Naive thymus-derived CD4-positive, alpha-beta T cell (primary cell): Measurements from ENCODE around the gene STAP2. TPM values are rescaled to one million over a fixed set of nuclear protein-coding genes. Genes with fewer than 3 reads are reported as not detected.
"Not testable (repeated sequence)": the region's sequence is repeated elsewhere in the genome, so short reads cannot be mapped to it uniquely, and the experiment has no call there.

Experiments
- ATAC-seq: fragments of 150-1000 bp; cut with Tn5 transposase; 2 replicates; pipeline ENCODE4 v1.10.0; 2021; ENCODE audit warnings: mild to moderate bottlenecking, moderate library complexity
- CTCF ChIA-PET: fragments of 350-600 bp; sonication (Branson Sonifier 250); formaldehyde crosslinking; loops from one replicate; lab custom pipeline; 2021; ENCODE audit warnings: antibody characterized with exemption; lab: Charles Lee
- POLR2A ChIA-PET: fragments of 350-600 bp; sonication (Branson Sonifier 250); formaldehyde crosslinking; loops from one replicate; lab custom pipeline; 2021; ENCODE audit warnings: antibody characterized with exemption, inconsistent platforms; lab: Charles Lee
- DNase-seq, 9 donors: peaks; one replicate each; pipeline versions ENCODE4 v3.0.0 to v3.0.0-alpha.2; 2020 to 2022; ENCODE audit warnings: mixed read lengths in 1 of 9
- H3K27ac ChIP-seq: one replicate; pipeline ENCODE4 v1.7.0; 2013; ENCODE audit warnings: mild to moderate bottlenecking, low read depth, low read length, moderate library complexity
- H3K27me3 ChIP-seq, 2 donors: one replicate each; pipeline ENCODE4 v1.7.0; 2013; ENCODE audit warnings: low read length in 2 of 2, mild to moderate bottlenecking in 2 of 2, moderate library complexity in 2 of 2; ENCODE audit not compliant: control insufficient read depth in 2 of 2, insufficient read depth in 2 of 2
- H3K36me3 ChIP-seq, 3 experiments: 1 replicate in 2 of 3; 2 replicates in 1 of 3; pipeline ENCODE4 v1.7.0; 2013; ENCODE audit warnings: low read length in 3 of 3, mild to moderate bottlenecking in 3 of 3, moderate library complexity in 1 of 3; ENCODE audit not compliant: insufficient read depth in 3 of 3, control insufficient read depth in 2 of 3
- H3K4me1 ChIP-seq, 2 donors: one replicate each; pipeline ENCODE4 v1.7.0; 2013; ENCODE audit warnings: low read length in 2 of 2, mild to moderate bottlenecking in 2 of 2, moderate library complexity in 1 of 2; ENCODE audit not compliant: control insufficient read depth in 2 of 2, insufficient read depth in 2 of 2
- H3K4me3 ChIP-seq: 2 replicates; pipeline ENCODE4 v1.7.0; 2013; ENCODE audit warnings: mild to moderate bottlenecking, low read length
- H3K9me3 ChIP-seq, 3 experiments: 1 replicate in 2 of 3; 2 replicates in 1 of 3; pipeline ENCODE4 v1.7.0; 2013; ENCODE audit warnings: low read length in 3 of 3; ENCODE audit not compliant: control insufficient read depth in 2 of 3
- H3K27ac Mint-ChIP-seq, 9 donors: one replicate each; pipeline ENCODE4 v1.8.0; 2020 to 2022; ENCODE audit warnings: mixed read lengths in 9 of 9, mild to moderate bottlenecking in 8 of 9, moderate library complexity in 5 of 9, inconsistent platforms in 2 of 9
- H3K27me3 Mint-ChIP-seq, 5 donors: one replicate each; pipeline ENCODE4 v1.8.0; 2021 to 2022; ENCODE audit warnings: mixed read lengths in 5 of 5, mild to moderate bottlenecking in 1 of 5
- H3K36me3 Mint-ChIP-seq, 5 donors: one replicate each; pipeline ENCODE4 v1.8.0; 2020 to 2022; ENCODE audit warnings: mixed read lengths in 5 of 5, mild to moderate bottlenecking in 3 of 5, inconsistent platforms in 1 of 5
- H3K4me1 Mint-ChIP-seq, 7 donors: one replicate each; pipeline ENCODE4 v1.8.0; 2020 to 2022; ENCODE audit warnings: mixed read lengths in 7 of 7, mild to moderate bottlenecking in 3 of 7, inconsistent platforms in 1 of 7
- H3K4me3 Mint-ChIP-seq, 10 donors: one replicate each; pipeline ENCODE4 v1.8.0; 2020 to 2022; ENCODE audit warnings: mild to moderate bottlenecking in 10 of 10, mixed read lengths in 10 of 10, moderate library complexity in 6 of 10, inconsistent platforms in 2 of 10
- H3K9me3 Mint-ChIP-seq, 11 donors: one replicate each; pipeline ENCODE4 v1.8.0; 2020 to 2022; ENCODE audit warnings: mixed read lengths in 11 of 11, mild to moderate bottlenecking in 4 of 11, inconsistent platforms in 1 of 11, moderate library complexity in 1 of 11
- intact Hi-C, 2 donors: fragments of 100-400 bp; cut with micrococcal nuclease; formaldehyde crosslinking; loops; one replicate each; pipeline ENCODE4 v1.15.1; 2023
- polyA plus RNA-seq, 2 donors: library from polyadenylated mRNA; unstranded; fragments of 300-500 nt; fragmentation: Illumina TruSeq; gene quantifications; one replicate each; pipeline ENCODE4 v1.2.3, GENCODE V29; 2021
- total RNA-seq, 6 experiments: library from RNA in 5 of 6; stranded (reverse) in 5 of 6; gene quantifications; 1 replicate in 5 of 6; 2 replicates in 1 of 6; pipeline ENCODE4 v1.2.3 and lab custom pipeline; 2021 to 2026

Gene STAP2
- total and polyA plus RNA-seq, 7 experiments from 2014 or later, result 2.4 to 11.8 (median 4.5) TPM

- DNase-seq (no peak), ATAC-seq (no peak)
- intact Hi-C loops, result no loop called here
- Mint-ChIP-seq H3K27me3 (peaks cover 4 to 38% (median 10%) of the 10 kb centered on the region in 5 donors), H3K36me3 (peaks cover 0 to 1% (median 0%) of the 10 kb centered on the region in 5 donors), H3K4me3 (no peak overlapping the region), H3K9me3 (no peaks in the 10 kb centered on the region), H3K27ac (no peak overlapping the region), H3K4me1 (peaks cover 0 to 7% (median 2%) of the 10 kb centered on the region in 7 donors)
- H3K27ac ChIP-seq, result no peak overlapping the region
- no peak overlapping the region for H3K4me3 ChIP-seq
- peaks cover 0 to 2% (median 0%) of the 10 kb centered on the region in 3 experiments for H3K36me3 ChIP-seq
- ChIA-PET POLR2A (no interaction called here), CTCF (interaction anchor here (0.7 to 1.7 kb wide), 3 partner anchors 9 to 77 kb away, joined by 3 to 4 read pairs (median 3); no protein-coding TSS in a partner anchor)
- peaks cover 0 to 7% of the 10 kb centered on the region in 2 donors for H3K27me3 ChIP-seq
- H3K9me3 ChIP-seq, result no peaks in the 10 kb centered on the region
- peaks cover 0 to 10% of the 10 kb centered on the region in 2 donors for H3K4me1 ChIP-seq
Observed at GRCh38 chr19:4277191-4277696, 61.4 kb downstream of the STAP2 start.

- peaks cover 0 to 11% (median 3%) of the 10 kb centered on the region in 5 donors for H3K36me3 Mint-ChIP-seq
- H3K9me3 Mint-ChIP-seq, H3K27me3 ChIP-seq, H3K27ac ChIP-seq, H3K27ac Mint-ChIP-seq, intact Hi-C loops, H3K4me3 Mint-ChIP-seq, H3K4me3 ChIP-seq, DNase-seq, POLR2A ChIA-PET, H3K4me1 Mint-ChIP-seq, H3K9me3 ChIP-seq, ATAC-seq, H3K4me1 ChIP-seq: not testable (repeated sequence)
- CTCF ChIA-PET, result interaction anchor here (0.6 to 1.2 kb wide), 4 partner anchors 20 to 82 kb away, joined by 3 to 7 read pairs (median 4); no protein-coding TSS in a partner anchor
- H3K36me3 ChIP-seq, result peaks cover 0 to 23% (median 0%) of the 10 kb centered on the region in 3 experiments
- H3K27me3 Mint-ChIP-seq, result peaks cover 0 to 18% (median 0%) of the 10 kb centered on the region in 5 donors
Observed at GRCh38 chr19:4274321-4274686, 64.3 kb downstream of the STAP2 start.

Other genes starting within 250 kb of the STAP2 start
- gene MAP2K2, start 214.7 kb downstream of the STAP2 start, total RNA-seq, result 100 to 1,000 TPM in 4 of 5 experiments, 10 to 100 TPM in 1; 87.4 to 162 (median 123) TPM
- 10 to 100 TPM; 40.5 to 93.6 TPM for gene MAP2K2, start 214.7 kb downstream of the STAP2 start, polyA plus RNA-seq
- not detected for gene CREB3L3, start 185.2 kb downstream of the STAP2 start, total RNA-seq
- gene CREB3L3, start 185.2 kb downstream of the STAP2 start, polyA plus RNA-seq, result not detected
- 10 to 100 TPM; 20.0 to 41.2 (median 26.0) TPM for gene SIRT6, start 156.3 kb downstream of the STAP2 start, total RNA-seq
- 1 to 10 TPM; 1.1 to 3.9 TPM for gene SIRT6, start 156.3 kb downstream of the STAP2 start, polyA plus RNA-seq
- gene ANKRD24, start 156.1 kb downstream of the STAP2 start, total RNA-seq, result 1 to 10 TPM in 4 of 5 experiments, under 1 TPM in 1; 0.75 to 2.8 (median 2.4) TPM
- gene ANKRD24, start 156.1 kb downstream of the STAP2 start, polyA plus RNA-seq, result under 1 TPM in 1 of 2 donors, not detected in 1; 0.17 TPM
- gene EBI3, start 109.3 kb downstream of the STAP2 start, total RNA-seq, result 1 to 10 TPM in 1 of 5 experiments, under 1 TPM in 1, not detected in 3; 0.44 to 8.8 TPM
- not detected for gene EBI3, start 109.3 kb downstream of the STAP2 start, polyA plus RNA-seq
- 10 to 100 TPM; 28.5 to 42.1 (median 31.9) TPM for gene YJU2, start 91.7 kb downstream of the STAP2 start, total RNA-seq
- 10 to 100 TPM; 24.4 to 44.7 TPM for gene YJU2, start 91.7 kb downstream of the STAP2 start, polyA plus RNA-seq
- gene SHD, start 59.6 kb downstream of the STAP2 start, total RNA-seq, result 1 to 10 TPM in 1 of 5 experiments, not detected in 4; 2.3 TPM
- not detected for gene SHD, start 59.6 kb downstream of the STAP2 start, polyA plus RNA-seq
- 10 to 100 TPM; 22.3 to 50.5 (median 40.0) TPM for gene TMIGD2, start 36.4 kb downstream of the STAP2 start, total RNA-seq
- gene TMIGD2, start 36.4 kb downstream of the STAP2 start, polyA plus RNA-seq, result 100 to 1,000 TPM in 1 of 2 donors, 10 to 100 TPM in 1; 99.4 to 107 TPM
- 10 to 100 TPM in 1 of 5 experiments, 1 to 10 TPM in 4; 1.8 to 18.9 (median 3.4) TPM for gene FSD1, start 34.2 kb downstream of the STAP2 start, total RNA-seq
- 1 to 10 TPM in 1 of 2 donors, under 1 TPM in 1; 0.95 to 2.0 TPM for gene FSD1, start 34.2 kb downstream of the STAP2 start, polyA plus RNA-seq
- 10 to 100 TPM in 4 of 5 experiments, 1 to 10 TPM in 1; 9.5 to 24.4 (median 20.0) TPM for gene MPND, start 4.7 kb upstream of the STAP2 start, total RNA-seq
- 1 to 10 TPM; 4.0 to 6.7 TPM for gene MPND, start 4.7 kb upstream of the STAP2 start, polyA plus RNA-seq
- gene SH3GL1, start 61.7 kb upstream of the STAP2 start, total RNA-seq, result 10 to 100 TPM; 37.1 to 77.0 (median 38.6) TPM
- gene SH3GL1, start 61.7 kb upstream of the STAP2 start, polyA plus RNA-seq, result 10 to 100 TPM; 11.9 to 22.8 TPM
- gene CHAF1A, start 63.8 kb upstream of the STAP2 start, total RNA-seq, result 10 to 100 TPM; 10.1 to 71.2 (median 14.1) TPM
- 1 to 10 TPM; 3.2 to 5.5 TPM for gene CHAF1A, start 63.8 kb upstream of the STAP2 start, polyA plus RNA-seq
- 10 to 100 TPM; 49.2 to 68.6 (median 53.1) TPM for gene UBXN6, start 119.0 kb upstream of the STAP2 start, total RNA-seq
- gene UBXN6, start 119.0 kb upstream of the STAP2 start, polyA plus RNA-seq, result 1 to 10 TPM; 5.4 to 7.9 TPM
- 10 to 100 TPM; 25.9 to 64.6 (median 34.6) TPM for gene HDGFL2, start 133.5 kb upstream of the STAP2 start, total RNA-seq
- gene HDGFL2, start 133.5 kb upstream of the STAP2 start, polyA plus RNA-seq, result 10 to 100 TPM; 14.0 to 31.5 TPM
- under 1 TPM in 3 of 5 experiments, not detected in 2; 0.11 to 0.24 (median 0.16) TPM for gene PLIN4, start 179.7 kb upstream of the STAP2 start, total RNA-seq
- gene PLIN4, start 179.7 kb upstream of the STAP2 start, polyA plus RNA-seq, result under 1 TPM; 0.08 to 0.11 TPM
- gene PLIN5, start 196.4 kb upstream of the STAP2 start, total RNA-seq, result 1 to 10 TPM in 3 of 5 experiments, under 1 TPM in 1, not detected in 1; 0.24 to 1.9 (median 1.8) TPM
- gene PLIN5, start 196.4 kb upstream of the STAP2 start, polyA plus RNA-seq, result under 1 TPM; 0.34 to 0.55 TPM
- gene LRG1, start 201.2 kb upstream of the STAP2 start, total RNA-seq, result 1 to 10 TPM in 1 of 5 experiments, under 1 TPM in 2, not detected in 2; 0.34 to 1.6 (median 0.66) TPM
- under 1 TPM in 1 of 2 donors, not detected in 1; 0.06 TPM for gene LRG1, start 201.2 kb upstream of the STAP2 start, polyA plus RNA-seq
- 1 to 10 TPM in 3 of 5 experiments, under 1 TPM in 2; 0.22 to 2.4 (median 2.1) TPM for gene SEMA6B, start 220.9 kb upstream of the STAP2 start, total RNA-seq
- gene SEMA6B, start 220.9 kb upstream of the STAP2 start, polyA plus RNA-seq, result not detected